Measurements from ENCODE around the gene LDB2.
"Not testable (repeated sequence)": the region's sequence is repeated elsewhere in the genome, so short reads cannot be mapped to it uniquely, and the experiment has no call there.

Gene LDB2

GRCh38 chr4:16646459-16646858 lies 252.0 kb downstream of the LDB2 start:
- no peak for DNase-seq (ENCODE audit: low spot score)

- no peak for DNase-seq (ENCODE audit: low spot score)
Measured at GRCh38 chr4:16643893-16644292, 254.6 kb downstream of the LDB2 start.

- no peak for DNase-seq (ENCODE audit: low spot score)
Measured at GRCh38 chr4:16642897-16643296, 255.5 kb downstream of the LDB2 start.

DNA sequence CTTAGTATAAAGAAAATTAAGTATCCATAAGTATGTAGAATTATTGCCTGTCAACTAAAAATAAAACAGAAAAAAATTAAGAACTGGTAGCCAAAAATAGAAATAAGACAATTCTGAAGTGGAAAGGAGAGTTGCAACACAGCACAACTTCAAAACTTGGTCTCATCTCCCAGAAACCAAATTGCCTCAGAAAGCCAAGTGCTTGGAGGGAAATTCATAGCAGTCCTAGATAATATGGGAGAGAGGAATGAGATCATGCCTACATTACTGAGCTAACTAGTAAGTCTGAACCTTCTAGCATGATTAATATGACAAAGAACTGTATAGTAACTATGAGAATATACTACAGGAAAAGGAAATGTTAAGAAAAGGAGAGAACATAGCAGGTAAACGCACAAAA lies 256.5 kb downstream of the LDB2 start:
- DNase-seq (ENCODE audit: low spot score): no peak

DNA sequence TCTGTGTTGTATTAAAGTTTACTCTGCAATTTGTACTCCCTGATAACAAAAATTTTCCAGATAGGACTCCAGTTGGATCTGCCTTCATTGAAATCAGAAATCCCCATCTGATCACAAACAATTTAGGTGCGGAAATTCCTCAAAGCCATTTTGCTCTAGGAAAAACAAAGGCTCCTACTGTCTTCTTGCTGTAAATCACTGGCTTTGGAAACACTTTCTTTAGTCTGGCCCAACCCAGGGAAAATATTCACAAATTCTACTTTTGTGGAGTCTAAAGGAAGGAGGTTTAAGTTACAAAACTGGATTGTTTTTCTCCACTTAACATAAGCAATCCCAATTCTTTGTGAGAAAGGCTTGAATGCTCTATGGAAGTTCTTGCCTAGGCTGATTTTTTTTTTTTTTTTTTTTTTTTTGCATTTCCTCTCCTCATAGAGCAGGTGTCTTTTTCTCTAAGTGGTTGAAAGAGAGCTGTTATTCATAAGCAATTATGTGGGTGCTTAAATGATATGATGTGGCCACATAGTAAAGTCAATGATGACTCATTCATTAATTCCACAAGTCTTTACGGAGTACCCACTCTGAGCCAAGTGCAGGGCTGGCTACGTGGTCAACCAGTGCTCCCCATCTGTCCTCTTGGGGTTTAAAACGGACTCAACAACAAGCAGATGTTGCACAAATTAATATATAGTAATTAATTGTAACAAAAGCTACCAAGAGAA lies 261.4 kb downstream of the LDB2 start:
- DNase-seq (ENCODE audit: low spot score): no peak

GRCh38 chr4:16636304-16636703 lies 262.1 kb downstream of the LDB2 start:
- DNase-seq (ENCODE audit: low spot score): no peak

- not testable (repeated sequence) for DNase-seq (ENCODE audit: low spot score)
Measured at GRCh38 chr4:16629274-16629673, 269.2 kb downstream of the LDB2 start.

- DNase-seq (ENCODE audit: low spot score): not testable (repeated sequence)
Measured at GRCh38 chr4:16628835-16629234, 269.6 kb downstream of the LDB2 start.

GRCh38 chr4:16627999-16628398 lies 270.4 kb downstream of the LDB2 start:
- DNase-seq (ENCODE audit: low spot score): no peak

DNA sequence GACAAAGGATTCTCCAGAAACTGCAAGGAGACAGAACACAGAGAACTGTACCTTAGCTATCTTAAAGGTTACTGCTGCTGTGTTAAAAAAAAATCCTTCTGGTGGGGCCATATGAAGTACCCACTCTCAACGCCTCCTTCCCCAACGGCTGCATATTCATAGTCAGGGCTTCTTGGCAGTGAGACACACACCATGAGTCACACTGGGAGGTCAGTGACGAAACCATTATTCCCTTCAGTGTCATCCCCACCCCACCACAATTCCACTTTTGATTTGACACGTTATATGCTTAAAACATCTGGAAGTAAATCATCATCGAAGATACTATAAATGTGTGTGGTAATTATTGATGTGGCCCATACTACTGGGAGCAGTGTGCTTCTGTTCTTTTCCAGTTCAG lies 271.5 kb downstream of the LDB2 start:
- DNase-seq (ENCODE audit: low spot score): no peak

- no peak for DNase-seq (ENCODE audit: low spot score)
Measured at GRCh38 chr4:16622826-16623225, 275.6 kb downstream of the LDB2 start.

DNA sequence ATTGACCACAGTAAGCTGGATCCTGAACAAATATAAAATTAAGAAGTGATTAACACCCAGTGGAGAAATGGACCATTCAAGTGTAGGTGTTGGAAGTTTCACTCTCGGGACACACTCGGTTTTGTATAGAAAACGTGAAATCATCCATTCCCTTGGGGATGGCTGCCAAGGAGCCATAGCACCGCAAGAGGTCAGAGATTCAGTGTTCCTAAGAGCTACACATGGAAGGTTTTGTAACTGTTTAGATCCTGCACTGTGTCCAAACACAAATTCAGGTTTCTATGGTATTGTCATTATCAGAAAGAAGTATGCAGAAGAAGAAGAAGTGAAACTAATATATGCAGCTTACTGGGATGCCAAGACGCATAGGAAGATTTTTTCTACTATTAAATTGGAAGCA lies 281.0 kb downstream of the LDB2 start:
- DNase-seq (ENCODE audit: low spot score): no peak

- no peak for DNase-seq (ENCODE audit: low spot score)
Measured at GRCh38 chr4:16617011-16617410, 281.4 kb downstream of the LDB2 start.

DNA sequence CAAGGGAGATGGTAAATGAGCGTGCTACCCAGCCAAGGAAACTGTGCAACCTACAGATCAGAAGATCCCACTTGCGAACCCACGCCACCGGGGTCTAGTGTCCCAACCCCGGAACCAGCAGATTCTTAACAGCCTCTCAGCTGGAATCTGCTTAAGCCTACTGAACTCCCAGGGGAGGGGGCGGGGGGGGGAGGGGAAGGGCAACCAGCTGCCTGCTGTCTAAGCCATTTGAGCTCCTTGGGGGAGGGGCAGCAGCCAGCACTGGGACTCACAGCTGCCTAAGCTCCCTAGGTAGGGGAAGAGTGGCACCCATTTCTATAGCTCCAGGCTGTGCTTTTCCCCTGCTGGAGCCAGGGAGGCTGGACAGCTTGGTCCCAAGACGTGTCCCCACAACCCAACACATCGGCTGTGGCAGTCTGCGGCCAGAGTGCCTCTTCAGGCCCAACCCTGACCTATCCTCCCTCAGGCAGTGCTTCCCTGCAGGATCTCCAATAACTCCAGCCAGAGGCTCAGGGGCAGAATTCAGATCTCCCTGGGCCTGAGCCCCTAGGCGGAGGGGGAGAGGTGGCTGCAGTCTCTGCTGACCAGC lies 289.2 kb downstream of the LDB2 start:
- no peak for DNase-seq (ENCODE audit: low spot score)

DNA sequence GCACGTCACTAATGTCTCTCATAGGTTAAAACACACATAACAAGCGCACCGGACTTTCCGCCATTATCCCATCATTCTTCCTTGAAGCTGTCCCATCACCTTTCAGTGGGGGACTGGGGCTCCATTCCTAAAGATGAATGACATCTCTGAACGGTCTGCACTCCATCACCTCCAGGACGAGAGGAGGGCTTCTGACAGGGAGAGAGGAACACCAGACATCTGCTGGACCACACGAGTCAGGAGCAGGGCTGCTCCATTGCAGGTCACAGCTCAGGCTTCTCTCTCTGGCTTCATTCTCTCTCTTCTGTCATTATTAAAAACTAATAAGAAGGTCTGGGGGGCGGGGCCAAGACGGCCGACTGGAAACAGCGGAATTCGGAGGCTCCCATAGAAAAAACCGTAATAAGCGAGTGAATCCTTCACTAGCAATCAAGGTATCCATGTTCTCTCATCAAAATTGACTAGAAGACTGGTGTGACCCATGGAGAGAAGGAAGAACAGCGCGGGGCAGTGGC lies 289.8 kb downstream of the LDB2 start:
- no peak for DNase-seq (ENCODE audit: low spot score)

GRCh38 chr4:16608123-16608522 lies 290.3 kb downstream of the LDB2 start:
- no peak for DNase-seq (ENCODE audit: low spot score)

DNA sequence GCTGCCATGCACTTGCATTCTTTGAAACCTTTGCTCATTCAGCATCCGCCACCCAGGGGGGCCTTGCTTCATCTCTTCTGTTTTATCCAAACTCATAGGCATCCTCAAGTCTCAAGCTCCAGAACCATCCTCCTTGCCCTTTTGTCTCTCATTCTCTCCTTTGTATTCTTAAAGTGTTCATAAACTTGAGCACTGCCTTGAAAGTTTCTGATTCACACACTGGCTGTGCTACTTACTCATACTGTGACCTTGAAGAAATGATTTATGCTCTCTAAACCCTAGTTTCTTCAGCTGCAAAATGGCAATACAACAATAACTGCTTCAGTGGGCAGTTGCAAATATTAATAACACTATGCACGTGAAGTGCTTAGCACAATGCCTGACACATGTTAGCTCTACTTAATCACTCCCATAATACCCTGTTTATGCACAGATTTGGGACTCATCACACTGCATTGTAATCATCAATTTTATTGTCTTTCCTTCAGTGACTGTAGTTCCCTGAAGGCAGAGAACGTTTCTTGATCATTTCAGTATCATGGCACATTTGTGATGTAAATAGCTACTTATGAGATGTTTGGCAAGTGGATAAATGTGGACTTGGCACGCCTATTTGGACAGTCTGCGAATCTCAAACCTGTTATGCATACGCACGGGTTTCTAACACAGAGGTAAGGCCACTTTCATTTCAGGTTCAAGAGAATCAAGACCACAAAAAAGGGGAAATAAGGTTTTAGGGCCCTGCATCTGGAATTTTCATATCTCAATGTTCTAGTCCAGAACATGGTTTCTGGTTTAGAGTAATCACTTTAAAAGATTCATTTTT lies 291.0 kb downstream of the LDB2 start:
- DNase-seq (ENCODE audit: low spot score): no peak

- no peak for DNase-seq (ENCODE audit: low spot score)
Measured at GRCh38 chr4:16606691-16607090, 291.8 kb downstream of the LDB2 start.

DNA sequence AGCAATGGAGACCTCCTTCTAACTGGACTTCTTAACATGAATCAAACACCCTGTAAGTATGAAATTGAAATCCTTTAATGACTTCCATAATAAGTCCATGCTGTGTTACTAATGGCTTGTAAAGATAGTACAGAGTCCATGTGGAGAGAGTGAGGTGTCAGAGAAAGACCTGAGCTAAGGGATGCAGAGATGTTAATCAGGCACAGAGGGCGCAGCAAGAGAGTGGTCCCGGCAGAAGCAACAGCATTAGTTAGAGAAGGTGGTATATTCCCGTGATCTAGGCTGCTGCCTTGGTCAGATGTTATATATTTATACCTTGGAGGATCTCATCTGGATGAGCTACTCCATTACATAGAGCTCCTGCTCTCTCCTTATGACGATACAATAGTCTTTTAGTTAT lies 295.3 kb downstream of the LDB2 start:
- DNase-seq (ENCODE audit: low spot score): no peak

GRCh38 chr4:16598597-16599206 lies 299.7 kb downstream of the LDB2 start:
- no peak for DNase-seq (ENCODE audit: low spot score)

- DNase-seq (ENCODE audit: low spot score): no peak
Measured at GRCh38 chr4:16597845-16598596, 300.4 kb downstream of the LDB2 start.

DNA sequence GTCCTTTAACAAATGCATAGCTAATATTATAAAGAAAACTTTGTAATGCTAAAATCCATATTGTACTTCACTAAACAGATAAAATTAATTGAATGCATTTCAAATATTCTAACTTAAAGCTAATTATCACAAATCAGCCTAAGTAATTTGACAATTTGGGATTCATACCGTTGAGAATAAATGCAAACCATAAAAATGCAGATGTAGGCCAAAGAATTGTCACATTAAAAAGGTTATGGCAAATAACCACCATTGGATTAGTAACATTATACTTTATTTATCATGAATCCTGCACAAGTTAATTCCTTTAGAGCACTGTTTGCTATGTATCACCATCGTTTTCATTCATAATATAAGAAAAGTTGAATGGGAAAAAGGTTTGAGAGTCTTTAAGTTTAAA lies 301.0 kb downstream of the LDB2 start:
- DNase-seq (ENCODE audit: low spot score): no peak
